GM19099 (cell line): ENCODE results near the gene EZR.

Experiments
- POLR2A ChIP-seq: IDR thresholded peaks from 3 replicates; pipeline ENCODE4 v1.6.1; 2011; ENCODE audit warnings: low read depth; ENCODE audit not compliant: insufficient read length; ENCODE audit errors: extremely low read depth

The EZR gene

GRCh38 chr6:158766621-158767455, 52.3 kb downstream of the EZR start:
- TF ChIP-seq POLR2A: no peak

GRCh38 chr6:158765499-158766068, 53.6 kb downstream of the EZR start:
- no peak for TF ChIP-seq POLR2A

GRCh38 chr6:158764926-158765325, 54.2 kb downstream of the EZR start:
- peak; percentile 21 for TF ChIP-seq POLR2A

GRCh38 chr6:158764183-158764849, 54.9 kb downstream of the EZR start:
- TF ChIP-seq POLR2A: no peak

- TF ChIP-seq POLR2A: no peak
Observed at GRCh38 chr6:158763434-158764182, 55.6 kb downstream of the EZR start.

- TF ChIP-seq POLR2A: no peak
Observed at GRCh38 chr6:158762787-158763433, 56.3 kb downstream of the EZR start.

- no peak for TF ChIP-seq POLR2A
Observed at GRCh38 chr6:158761746-158762145, 57.4 kb downstream of the EZR start.

- no peak for TF ChIP-seq POLR2A
Observed at GRCh38 chr6:158760618-158761250, 58.4 kb downstream of the EZR start.

- TF ChIP-seq POLR2A: no peak
Observed at GRCh38 chr6:158759966-158760617, 59.1 kb downstream of the EZR start.

GRCh38 chr6:158758941-158759479, 60.2 kb downstream of the EZR start:
- TF ChIP-seq POLR2A: no peak

GRCh38 chr6:158758451-158758860, 60.7 kb downstream of the EZR start:
- TF ChIP-seq POLR2A: no peak

- TF ChIP-seq POLR2A: no peak
Observed at GRCh38 chr6:158757753-158758090, 61.4 kb downstream of the EZR start.

- TF ChIP-seq POLR2A: no peak
Observed at GRCh38 chr6:158756977-158757752, 62.0 kb downstream of the EZR start.
